Activated gamma-delta T cell treated with anti-CD3 and anti-CD28 coated beads, Interleukin-2, amount 50 U/mL, for 16 hours (primary cell): ENCODE results near the gene ETV5.

Experiments
- DNase-seq: peaks from one replicate; pipeline ENCODE4 v3.0.0-alpha.2; 2020; ENCODE audit warnings: low read depth

Gene ETV5

GRCh38 chr3:186095561-186096081, 13.3 kb downstream of the ETV5 start:
- no peak for DNase-seq

GRCh38 chr3:186094696-186095425, 14.0 kb downstream of the ETV5 start:
- no peak for DNase-seq

GRCh38 chr3:186094271-186094670, 14.6 kb downstream of the ETV5 start:
- no peak for DNase-seq

GRCh38 chr3:186093271-186093900, 15.5 kb downstream of the ETV5 start:
- no peak for DNase-seq

- no peak for DNase-seq
Measured at GRCh38 chr3:186092360-186093070, 16.4 kb downstream of the ETV5 start.

- DNase-seq, result no peak
Measured at GRCh38 chr3:186090901-186091300, 18.0 kb downstream of the ETV5 start.

GRCh38 chr3:186088335-186088734, 20.6 kb downstream of the ETV5 start:
- DNase-seq, result no peak

GRCh38 chr3:186084264-186084663, 24.6 kb downstream of the ETV5 start:
- DNase-seq, result no peak

- DNase-seq, result no peak
Measured at GRCh38 chr3:186083746-186084145, 25.1 kb downstream of the ETV5 start.

GRCh38 chr3:186082150-186082549, 26.7 kb downstream of the ETV5 start:
- no peak for DNase-seq

GRCh38 chr3:186081678-186082077, 27.2 kb downstream of the ETV5 start:
- DNase-seq, result no peak

- no peak for DNase-seq
Measured at GRCh38 chr3:186080849-186081438, 27.9 kb downstream of the ETV5 start.

- no peak for DNase-seq
Measured at GRCh38 chr3:186079925-186080324, 29.0 kb downstream of the ETV5 start.

GRCh38 chr3:186077466-186077865, 31.4 kb downstream of the ETV5 start:
- DNase-seq, result no peak

- DNase-seq, result no peak
Measured at GRCh38 chr3:186075931-186076567, 32.8 kb downstream of the ETV5 start.

- DNase-seq, result no peak
Measured at GRCh38 chr3:186075489-186075888, 33.4 kb downstream of the ETV5 start.

- no peak for DNase-seq
Measured at GRCh38 chr3:186073641-186074040, 35.2 kb downstream of the ETV5 start.

- DNase-seq, result no peak
Measured at GRCh38 chr3:186070996-186071395, 37.9 kb downstream of the ETV5 start.

- no peak for DNase-seq
Measured at GRCh38 chr3:186070550-186070949, 38.3 kb downstream of the ETV5 start.

- no peak for DNase-seq
Measured at GRCh38 chr3:186070133-186070532, 38.8 kb downstream of the ETV5 start.

GRCh38 chr3:186069199-186069598, 39.7 kb downstream of the ETV5 start:
- DNase-seq, result no peak

GRCh38 chr3:186068243-186068552, 40.7 kb downstream of the ETV5 start:
- DNase-seq, result no peak
